Neural progenitor cell (in vitro differentiated cells): ENCODE data around the gene HOXA5.

Source experiments
- CTCF ChIP-seq: fragments of 200-600 bp; sonication (generic); IDR thresholded peaks from 2 replicates; pipeline ENCODE4 v1.5.1; 2017; ENCODE audit warnings: antibody characterized with exemption, mild to moderate bottlenecking
- EZH2 ChIP-seq: fragments of 200-600 bp; sonication (generic); IDR thresholded peaks from 2 replicates; pipeline ENCODE4 v1.6.1; 2017; ENCODE audit warnings: antibody characterized with exemption, mild to moderate bottlenecking, moderate library complexity
- EZH2phosphoT487 ChIP-seq: fragments of 200-600 bp; sonication (generic); IDR thresholded peaks from 2 replicates; pipeline ENCODE4 v1.6.1; 2017; ENCODE audit warnings: antibody characterized with exemption

- TF ChIP-seq CTCF, result no peak
- TF ChIP-seq EZH2, result peak; percentile 56
- TF ChIP-seq EZH2phosphoT487, result no peak
Measured at GRCh38 chr7:27177795-27178320, 34.4 kb upstream of the HOXA5 start.
